Measurements from ENCODE around the gene CAMLG. TPM values are rescaled to one million over a fixed set of nuclear protein-coding genes. Genes with fewer than 3 reads are reported as not detected.

The CAMLG gene
- total and polyA plus RNA-seq, 2 of the 8 experiments (the other 6 are each of a cell fraction or from before 2014, with no cell fraction given) = 12.3 to 42.8 TPM

- H3K27me3 ChIP-seq (replicated peaks in 1 of 4; ENCODE audit: control insufficient read depth in 3 of 4, extremely low read depth in 1 of 4, insufficient read depth in 3 of 4, low read length in 3 of 4) = no peaks in the 10 kb centered on the region; a peak in 1 of 7 replicates
- peak within 1 kb of the TSS; percentile 96 for H4K91ac ChIP-seq (replicated peaks; ENCODE audit: insufficient read length, low read length)
- peak within 1 kb of the TSS; percentile 79; the same call in 1 of the 2 replicates for H3K18ac ChIP-seq (ENCODE audit: extremely low read depth, low read length)
- ChIA-PET CTCF (ENCODE audit: partially characterized antibody) (interaction anchor here (0.7 to 3.6 kb wide), 6 partner anchors 20 to 248 kb away, joined by 3 to 26 read pairs (median 4); partner anchors contain the start of gene CAMLG), POLR2A (ENCODE audit: partially characterized antibody) (interaction anchor here (0.6 to 3.9 kb wide), 14 partner anchors 8 to 534 kb away, joined by 3 to 31 read pairs (median 4); partner anchors contain the start of genes CAMLG, PCBD2 and SEC24A)
- peak within 1 kb of the TSS; percentile 31 to 82 for H3K4me2 ChIP-seq (ENCODE audit: insufficient read depth in 1 of 2, low read depth in 2 of 2, low read length in 2 of 2)
- H3K27ac ChIP-seq (ENCODE audit: low read depth, low read length) = peak within 1 kb of the TSS; percentile 89
- H4K5ac ChIP-seq (ENCODE audit: insufficient read length, low read depth, low read length) = peak within 1 kb of the TSS; percentile 94
- H2AFZ ChIP-seq (ENCODE audit: low read length) = peak within 1 kb of the TSS; percentile 94
- H2AK5ac ChIP-seq (ENCODE audit: low read depth, low read length) = no peak within 1 kb of the TSS
- H2BK15ac ChIP-seq (ENCODE audit: low read length) = peak within 1 kb of the TSS; percentile 92; the same call in 1 of the 2 replicates
- peak within 1 kb of the TSS; percentile 99 for H4K8ac ChIP-seq (ENCODE audit: extremely low read depth, insufficient read depth, low read length)
- WGBS, 2 experiments (ENCODE audit: extremely low coverage in 1 of 2, insufficient coverage in 1 of 2, insufficient read length in 1 of 2, insufficient replicate concordance in 2 of 2, low coverage in 1 of 2, low lambda C conversion rate in 2 of 2, missing lambda C conversion rate in 1 of 2) = 2% methylated on average over 71 of the region's 73 CpGs; no CpG with 5 or more reads in 1 of the 2 experiments
- peaks cover 39 to 51% of the 10 kb centered on the region in 2 experiments for H3K79me2 ChIP-seq (ENCODE audit: control insufficient read depth in 1 of 2, insufficient read depth in 2 of 2, low read length in 2 of 2)
- H2BK12ac ChIP-seq (ENCODE audit: low read depth, low read length) = peak within 1 kb of the TSS; percentile 81; the same call in 1 of the 2 replicates
- peak within 1 kb of the TSS; percentile 91 for H2BK5ac ChIP-seq (ENCODE audit: low read depth, low read length)
- H4K20me1 ChIP-seq (replicated peaks in 1 of 2; ENCODE audit: control insufficient read depth in 1 of 2, insufficient read depth in 2 of 2, low read length in 2 of 2) = peaks cover 10 to 13% of the 10 kb centered on the region in 2 experiments
- no peak within 1 kb of the TSS for H2BK20ac ChIP-seq (ENCODE audit: low read length)
- H3K4me3 ChIP-seq (ENCODE audit: extremely low read depth in 1 of 4, insufficient read depth in 2 of 4, low read depth in 3 of 4, low read length in 4 of 4) = peak within 1 kb of the TSS; percentile 77 to 98 (median 94)
- no peaks in the 10 kb centered on the region; the same call in 1 of the 2 replicates for H3K79me1 ChIP-seq (ENCODE audit: low read depth, low read length)
- no peak within 1 kb of the TSS for H2BK120ac ChIP-seq (replicated peaks; ENCODE audit: low read depth, low read length)
- H3K4me1 ChIP-seq (replicated peaks in 1 of 4; ENCODE audit: control insufficient read depth in 3 of 4, insufficient read depth in 4 of 4, low read length in 3 of 4) = peaks cover 0 to 2% (median 0%) of the 10 kb centered on the region in 4 experiments; a peak in 4 of 7 replicates
- peak; percentile 80 to 97 for DNase-seq (ENCODE audit: low read depth in 1 of 2, low spot score in 2 of 2)
- H3K4ac ChIP-seq (replicated peaks; ENCODE audit: insufficient read length, low read depth, low read length) = peak within 1 kb of the TSS; percentile 99
- H3K9me3 ChIP-seq (ENCODE audit: insufficient read depth in 2 of 2, low read depth in 1 of 2, low read length in 1 of 2) = no peaks in the 10 kb centered on the region
- peaks cover 0 to 6% (median 2%) of the 10 kb centered on the region in 4 experiments; a peak in 5 of 8 replicates for H3K36me3 ChIP-seq (ENCODE audit: control insufficient read depth in 2 of 4, insufficient read depth in 4 of 4, low read length in 3 of 4)
- FAIRE-seq = no peak
- H3K23ac ChIP-seq (ENCODE audit: insufficient read length) = no peak within 1 kb of the TSS
- no peak within 1 kb of the TSS for H3K14ac ChIP-seq (ENCODE audit: insufficient read length)
- peak within 1 kb of the TSS; percentile 80 to 97 (median 93) for H3K9ac ChIP-seq (replicated peaks in 1 of 4; ENCODE audit: extremely low read depth in 1 of 4, low read depth in 3 of 4, low read length in 3 of 4)
- peak within 1 kb of the TSS; percentile 82 for H3K56ac ChIP-seq (replicated peaks; ENCODE audit: insufficient read length, low read depth, low read length)
- peaks cover 3% of the 10 kb centered on the region for H3K23me2 ChIP-seq (ENCODE audit: low read depth, low read length)
- TF ChIP-seq POLR2A (IDR thresholded peaks at IDR 0.05; ENCODE audit: control extremely low read depth in 1 of 2, low read depth in 2 of 2, low read length in 2 of 2) (peak; percentile 94), EGR1 (IDR thresholded peaks at IDR 0.05; ENCODE audit: borderline replicate concordance, low read depth, low read length) (peak; percentile 83), CREB1 (IDR thresholded peaks at IDR 0.05) (peak; percentile 75), BRCA1 (IDR thresholded peaks at IDR 0.05; ENCODE audit: low read depth, low read length) (no peak), RNF2 (IDR thresholded peaks at IDR 0.05; ENCODE audit: borderline replicate concordance, low read depth, low read length, missing control alignments, poor library complexity, severe bottlenecking) (no peak), SRF (IDR thresholded peaks at IDR 0.05; ENCODE audit: low read depth, low read length) (no peak), PHF8 (conservative IDR thresholded peaks at IDR 0.05; ENCODE audit: low read depth, low read length) (peak; percentile 96), POU5F1 (IDR thresholded peaks at IDR 0.05; ENCODE audit: low read depth, low read length) (no peak), HDAC6 (IDR thresholded peaks at IDR 0.05; ENCODE audit: low read depth, low read length) (no peak), SP4 (IDR thresholded peaks at IDR 0.05; ENCODE audit: low read length) (peak; percentile 89), RAD21 (IDR thresholded peaks at IDR 0.05 in 1 of 2, conservative IDR thresholded peaks at IDR 0.05 in 1 of 2; ENCODE audit: low read depth in 2 of 2, low read length in 2 of 2) (no peak; a peak in 1 of 4 replicates)
Observed at GRCh38 chr5:134758504-134759341, 20.4 kb downstream of the CAMLG start, which contains the start of gene DDX46. DDX46 (plus strand) TSS chr5:134758779; CDS start chr5:134758939, 160 bp downstream.

Measured in H1 (cell line).